HG03108 (cell line): Measurements from ENCODE around the gene ASIP.
"Not testable (repeated sequence)": the region's sequence is repeated elsewhere in the genome, so short reads cannot be mapped to it uniquely, and the experiment has no call there.

Experiments
- ATAC-seq: cut with Tn5 transposase; IDR thresholded peaks from one replicate; pipeline ENCODE4 v1.9.1; 2021; ENCODE audit warnings: moderate library complexity; ENCODE audit not compliant: unreplicated experiment

ASIP gene

GRCh38 chr20:34240693-34241615, at the start of gene ASIP:
Gene ASIP, plus strand, starts transcription at chr20:34241423. Its CDS starts 18,952 bp downstream, at chr20:34260375.
- ATAC-seq: no peak

DNA sequence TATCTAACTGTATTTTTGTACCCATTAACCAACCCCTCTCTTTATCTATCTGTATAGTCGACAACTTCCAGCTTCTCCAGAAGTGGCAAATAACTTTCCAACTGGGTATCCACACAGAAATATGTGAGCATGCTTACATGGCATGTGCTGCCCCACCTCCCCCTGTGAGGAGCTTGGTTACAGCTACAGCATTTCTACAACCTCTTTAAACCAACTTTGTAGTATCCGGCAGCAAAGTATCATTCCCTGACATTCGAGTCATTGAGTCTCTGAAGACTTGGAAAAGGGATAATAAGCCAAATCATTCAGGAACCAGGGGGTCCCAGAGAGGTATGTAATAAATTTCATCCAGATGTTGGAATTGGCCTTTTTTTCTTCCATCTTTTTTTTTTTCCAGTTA, 48.2 kb upstream of the ASIP start:
- ATAC-seq: no peak

DNA sequence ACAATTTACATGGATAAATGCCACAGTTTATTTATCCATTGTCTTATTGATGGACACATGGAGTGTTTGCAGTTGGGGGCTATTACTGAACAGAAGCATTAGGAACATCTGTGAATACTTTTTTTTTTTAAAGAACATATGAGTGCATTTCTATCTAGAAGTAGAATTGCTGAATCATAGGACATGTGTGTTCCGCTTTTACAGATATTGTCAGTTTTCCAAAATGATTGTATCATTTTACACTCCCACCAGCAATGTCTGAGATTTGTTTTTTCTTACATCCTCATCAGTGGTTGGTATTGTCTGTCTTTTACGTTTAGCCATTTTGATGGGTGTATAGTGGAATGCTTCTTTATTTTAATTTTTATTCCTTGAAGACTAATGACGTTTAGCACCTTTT, 42.0 kb upstream of the ASIP start:
- ATAC-seq: no peak

GRCh38 chr20:34200023-34200422, 41.2 kb upstream of the ASIP start:
- ATAC-seq: no peak

GRCh38 chr20:34201531-34201930, 39.7 kb upstream of the ASIP start:
- no peak for ATAC-seq

DNA sequence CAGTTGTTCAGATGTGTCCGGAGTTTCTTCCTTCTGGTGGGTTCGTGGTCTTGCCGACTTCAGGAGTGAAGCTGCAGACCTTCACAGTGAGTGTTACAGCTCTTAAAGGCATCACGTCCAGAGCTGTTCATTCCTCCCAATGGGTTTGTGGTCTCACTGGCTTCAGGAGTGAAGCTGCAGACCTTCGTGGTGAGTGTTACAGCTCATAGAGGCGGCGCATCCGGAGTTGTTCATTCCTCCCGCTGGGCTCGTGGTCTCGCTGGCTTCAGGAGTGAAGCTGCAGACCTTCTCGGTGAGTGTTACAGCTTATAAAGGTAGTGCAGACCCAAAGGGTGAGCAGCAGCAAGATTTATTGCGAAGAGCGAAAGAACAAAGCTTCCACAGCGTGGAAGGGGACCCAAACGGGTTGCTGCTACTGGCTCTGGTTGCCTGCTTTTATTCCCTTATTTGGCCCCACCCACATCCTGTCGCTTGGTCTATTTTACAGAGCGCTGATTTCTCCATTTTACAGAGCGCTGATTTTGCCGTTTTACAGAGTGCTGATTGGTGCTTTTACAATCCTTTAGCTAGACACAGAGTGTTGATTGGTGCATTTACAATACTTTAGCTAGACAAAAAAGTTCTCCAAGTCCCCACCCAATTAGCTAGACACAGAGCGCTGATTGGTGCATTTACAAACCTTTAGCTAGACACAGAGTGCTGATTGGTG, 35.9 kb upstream of the ASIP start:
- ATAC-seq: not testable (repeated sequence)

- ATAC-seq: no peak
Measured at GRCh38 chr20:34209111-34209510, 32.1 kb upstream of the ASIP start.

GRCh38 chr20:34210271-34210670, 31.0 kb upstream of the ASIP start:
- ATAC-seq: no peak

- no peak for ATAC-seq
Measured at GRCh38 chr20:34211591-34211990, 29.6 kb upstream of the ASIP start.

DNA sequence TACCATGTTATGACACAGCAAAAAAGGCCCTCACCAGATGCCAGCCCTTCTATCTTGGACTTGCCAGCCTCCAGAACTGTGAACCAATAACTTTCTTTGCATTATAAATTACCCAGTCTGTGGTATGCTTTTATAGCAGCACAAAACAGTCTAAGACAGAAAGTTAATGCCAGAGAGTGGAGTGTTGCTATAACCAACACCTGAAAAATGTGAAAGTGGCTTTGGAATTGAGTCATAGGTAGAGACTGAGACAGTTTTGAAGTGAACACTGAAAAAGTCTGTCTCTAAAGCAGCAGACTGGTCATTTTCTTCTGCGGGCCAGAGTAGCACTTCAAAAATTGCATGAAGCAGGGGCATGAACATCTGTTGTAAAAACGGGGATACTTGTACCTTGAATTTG, 28.0 kb upstream of the ASIP start:
- no peak for ATAC-seq

DNA sequence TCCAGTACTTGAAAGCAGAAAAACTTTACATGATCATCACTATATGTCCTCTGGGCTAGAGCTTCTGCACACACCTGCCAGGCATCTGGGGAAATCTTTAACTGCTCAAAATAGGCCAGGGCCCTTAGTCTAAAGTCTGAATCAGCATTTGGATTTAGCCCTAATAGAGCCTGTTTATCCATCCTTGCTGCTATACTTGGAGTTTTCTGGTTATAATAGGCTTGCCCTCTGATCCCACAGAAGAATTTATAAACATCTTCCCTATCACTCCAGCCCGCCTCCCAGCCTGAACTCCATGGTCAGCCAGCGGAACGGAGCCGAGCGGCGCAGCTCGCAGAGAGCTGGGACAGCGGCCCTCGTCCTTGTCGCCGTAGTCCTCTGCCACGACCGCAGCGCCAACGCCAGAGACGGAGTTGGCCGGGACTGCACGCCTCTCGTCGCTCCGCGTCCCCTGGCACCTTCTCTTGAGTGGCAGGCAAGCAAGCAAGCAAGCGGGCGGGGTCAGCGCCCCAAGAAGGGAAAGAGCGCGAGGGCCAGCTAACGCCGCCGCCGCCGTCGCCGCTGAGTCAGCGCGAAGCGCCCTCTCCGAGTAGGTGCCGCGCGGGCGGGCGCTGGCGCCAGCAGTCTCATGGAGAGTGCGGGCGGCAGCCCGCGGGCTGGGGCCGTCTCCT, 25.4 kb upstream of the ASIP start:
- no peak for ATAC-seq

- no peak for ATAC-seq
Measured at GRCh38 chr20:34216382-34216742, 24.9 kb upstream of the ASIP start.

DNA sequence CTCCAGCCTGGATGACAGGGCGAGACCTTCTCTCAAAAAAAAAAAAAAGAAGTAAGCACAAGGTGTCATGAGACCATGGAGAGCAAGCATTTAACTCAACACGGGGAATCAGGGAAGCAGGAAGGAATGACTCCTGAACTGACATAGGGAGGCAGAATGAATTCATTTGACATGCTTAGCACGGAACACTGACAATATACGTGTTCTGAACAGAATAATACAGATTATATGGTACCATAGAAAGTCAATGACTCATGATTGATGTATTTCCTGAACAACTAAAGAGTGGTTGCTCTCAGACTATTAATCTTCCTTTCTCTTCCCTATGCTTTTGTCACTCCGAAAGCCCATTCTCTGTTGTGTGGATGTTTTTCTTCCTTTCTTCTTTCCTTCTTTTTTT, 20.7 kb upstream of the ASIP start:
- ATAC-seq: no peak

DNA sequence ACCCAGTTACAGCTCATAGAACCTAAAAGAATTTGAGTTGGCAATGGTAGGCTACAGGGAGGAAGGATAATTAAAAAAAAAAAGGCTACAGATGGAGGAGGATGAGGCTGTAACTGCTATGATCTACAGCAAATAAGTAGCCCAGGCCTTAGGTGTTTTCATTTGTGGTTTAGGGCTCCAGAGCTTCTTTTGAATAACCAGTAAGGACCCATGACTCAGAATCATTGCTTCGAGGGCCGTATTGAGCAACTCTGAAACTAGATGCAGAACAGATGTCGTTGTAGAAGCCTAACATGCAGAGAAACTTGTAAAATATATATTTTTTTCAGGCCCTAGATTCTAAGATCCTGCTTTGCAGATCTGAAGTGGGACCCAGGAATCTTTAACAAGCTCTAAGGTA, 19.0 kb upstream of the ASIP start:
- no peak for ATAC-seq

DNA sequence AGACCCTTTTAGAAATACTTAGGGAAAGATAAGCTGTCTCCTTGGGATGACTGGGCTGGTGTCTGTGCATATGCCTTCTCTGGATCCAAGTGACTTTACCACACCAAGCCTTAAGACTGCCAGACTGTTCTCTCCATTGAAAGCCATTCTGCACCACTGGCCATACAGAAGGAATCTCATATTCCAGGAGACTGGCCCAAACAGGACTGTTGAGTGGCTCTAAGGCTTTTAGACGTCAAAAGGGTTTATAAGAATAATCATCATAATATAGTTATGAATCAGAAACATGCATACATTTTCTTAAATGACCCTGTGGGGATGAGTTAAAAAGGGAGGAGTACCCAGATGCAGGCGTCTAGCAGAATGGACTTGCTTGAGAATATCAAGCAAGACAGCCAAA, 17.0 kb upstream of the ASIP start:
- not testable (repeated sequence) for ATAC-seq

DNA sequence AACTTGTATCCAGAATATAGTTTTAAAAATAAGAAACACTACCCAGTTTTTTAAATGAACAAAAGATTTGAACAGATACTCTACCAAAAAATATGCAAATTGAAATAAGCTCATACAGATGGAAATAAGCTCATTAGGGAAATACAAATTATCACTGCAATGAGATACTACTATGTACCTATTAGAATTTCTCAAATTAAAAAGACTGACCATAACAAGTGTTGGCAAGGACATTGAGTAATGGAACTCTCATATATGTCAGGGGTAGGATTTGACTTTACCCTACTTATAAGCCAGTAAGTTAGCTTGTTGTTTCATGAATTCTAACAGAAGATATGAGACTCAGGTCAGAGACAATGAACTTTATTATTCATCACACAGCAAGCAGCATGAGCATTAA, 9.6 kb upstream of the ASIP start:
- ATAC-seq: no peak

DNA sequence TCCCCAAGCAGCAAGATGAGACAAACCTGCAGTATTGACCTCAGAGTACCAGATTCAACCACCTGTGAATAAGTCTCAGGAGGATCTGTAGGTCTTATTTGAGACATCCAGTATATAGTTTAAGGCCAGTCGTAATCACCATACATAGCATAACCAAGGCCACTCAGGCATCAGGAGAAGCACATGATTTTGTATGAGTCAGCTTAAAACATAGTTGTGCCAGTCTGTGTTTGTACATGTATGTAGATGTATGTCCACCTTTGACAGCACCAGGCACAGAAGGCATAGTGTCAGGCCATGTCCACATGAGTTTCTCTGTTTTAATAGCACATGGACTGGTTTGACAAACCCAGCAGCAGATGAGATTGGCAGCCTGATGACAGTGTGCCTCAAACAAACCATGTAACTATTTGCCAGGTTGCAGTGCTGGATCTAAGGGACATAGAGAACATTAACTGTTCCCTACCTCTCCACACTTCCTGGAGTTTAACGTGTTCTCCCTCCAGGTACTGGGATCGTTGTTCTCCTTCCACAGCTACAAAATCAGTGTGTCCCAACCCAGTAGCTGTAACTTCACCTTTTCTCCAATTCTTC, 8.6 kb upstream of the ASIP start:
- no peak for ATAC-seq

DNA sequence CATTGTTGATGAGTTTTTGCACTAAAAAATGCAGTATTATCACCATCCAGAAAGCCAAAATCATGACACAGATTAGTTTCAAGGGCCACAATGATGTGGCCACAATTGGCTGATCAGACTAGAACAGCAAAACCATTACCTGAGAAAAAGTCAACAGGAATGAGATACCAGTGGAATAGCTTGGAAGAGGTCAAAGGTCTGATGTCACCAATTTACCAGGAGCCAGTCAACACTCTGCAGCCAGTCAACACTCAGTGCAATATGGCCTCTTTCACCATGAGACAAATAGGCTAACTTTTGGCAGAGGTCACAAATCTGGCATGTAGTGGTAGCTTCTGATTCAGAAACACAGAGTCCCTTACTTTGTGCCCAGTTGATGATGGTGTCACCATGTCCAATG, 7.5 kb upstream of the ASIP start:
- ATAC-seq: no peak

DNA sequence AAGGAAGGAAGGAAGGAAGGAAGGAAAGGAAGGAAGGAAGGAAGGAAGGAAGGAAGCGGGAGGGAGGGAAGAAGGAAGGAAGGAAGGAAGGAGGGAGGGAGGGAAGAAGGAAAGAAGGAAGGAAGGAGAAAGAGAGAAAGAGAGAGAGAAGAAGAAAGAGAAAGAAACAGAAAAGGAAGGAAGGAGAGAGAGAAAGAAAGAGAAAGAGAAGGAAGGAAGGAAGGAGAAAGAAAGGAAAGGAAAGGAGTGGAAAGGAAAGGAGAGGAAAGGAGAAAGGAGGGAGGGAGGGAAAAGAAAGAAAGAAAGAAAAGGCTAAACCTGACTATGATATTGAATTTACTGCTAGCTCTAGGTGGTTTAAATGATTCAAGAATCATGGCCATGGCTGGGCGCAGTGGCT, 5.3 kb upstream of the ASIP start:
- ATAC-seq: no peak

- no peak for ATAC-seq
Measured at GRCh38 chr20:34237942-34238341, 3.3 kb upstream of the ASIP start.

DNA sequence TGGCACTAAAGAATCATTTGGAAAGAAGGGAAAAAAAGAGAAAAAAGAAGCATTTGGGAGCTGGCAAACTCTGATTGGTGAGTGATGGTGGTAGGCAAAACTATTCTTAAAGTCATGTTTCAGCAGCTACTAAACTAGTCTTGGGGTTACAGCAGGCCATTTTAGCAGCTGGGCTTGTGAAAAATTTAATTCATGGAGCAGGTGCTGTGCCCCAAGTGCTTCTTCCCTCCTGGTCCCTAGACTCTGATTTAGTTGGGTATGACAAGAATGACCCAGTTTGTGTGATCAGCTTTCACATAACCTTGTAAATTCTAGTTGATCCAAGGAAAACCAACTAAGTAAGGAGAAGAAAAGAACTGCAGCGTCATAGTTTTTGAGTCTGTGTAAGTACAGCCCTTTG, 1.1 kb upstream of the ASIP start:
- no peak for ATAC-seq
